Measurements from ENCODE around the gene CFAP97D1. TPM values are rescaled to one million over a fixed set of nuclear protein-coding genes. Genes with fewer than 3 reads are reported as not detected.

CFAP97D1 gene
- total and polyA plus RNA-seq, 10 of the 15 experiments (the other 5 are each of a cell fraction or from before 2014, with no cell fraction given) = 0.13 TPM; not detected in 9

- no peak for TF ChIP-seq ZBTB4 (CRISPR knock-in tag; IDR thresholded peaks at IDR 0.05)
- TF ChIP-seq SREBF2 (IDR thresholded peaks at IDR 0.05; ENCODE audit: low read length) = no peak
- no peak for TF ChIP-seq BRCA1 (IDR thresholded peaks at IDR 0.05; ENCODE audit: low read depth, low read length)
- no peak for TF ChIP-seq NFYB (IDR thresholded peaks at IDR 0.05; ENCODE audit: insufficient read depth, low read depth, low read length)
- TF ChIP-seq REST (IDR thresholded peaks at IDR 0.05; ENCODE audit: low read depth, low read length) = no peak
- TF ChIP-seq CBFB (IDR thresholded peaks at IDR 0.05; ENCODE audit: low read depth) = no peak
Observed at GRCh38 chr17:43754947-43755346, 25.3 kb upstream of the CFAP97D1 start (continued).

Data from GM12878 (cell line).